H1 (cell line): ENCODE results near the gene APMAP.

Experiments
- CBX8 ChIP-seq: fragments of 300-800, 300-1000 bp; sonication (generic); IDR thresholded peaks from 2 replicates; pipeline ENCODE4 v1.7.1; 2016; ENCODE audit warnings: low read depth, low read length, borderline replicate concordance
- POLR2A ChIP-seq, 2 experiments: IDR thresholded peaks; 1 replicate in 1 of 2; 2 replicates in 1 of 2; pipeline ENCODE4 v1.6.1; 2011; ENCODE audit warnings: low read depth in 2 of 2, low read length in 2 of 2, mild to moderate bottlenecking in 2 of 2; ENCODE audit errors: control extremely low read depth in 1 of 2
- SP1 ChIP-seq: IDR thresholded peaks from 2 replicates; pipeline ENCODE4 v1.6.1; 2011; ENCODE audit warnings: low read depth, low read length
- TF ChIP-seq, protein P1 (sequence below), 3 experiments: IDR thresholded peaks; 1 replicate in 2 of 3; 2 replicates in 1 of 3; pipeline versions ENCODE4 v1.5.1 to v1.6.1; 2011; ENCODE audit warnings: low read length in 3 of 3, mild to moderate bottlenecking in 3 of 3, inconsistent platforms in 2 of 3, low read depth in 1 of 3, moderate library complexity in 1 of 3; ENCODE audit not compliant: insufficient read depth in 1 of 3; ENCODE audit errors: control extremely low read depth in 1 of 3
- TF ChIP-seq, protein P2 (sequence below): IDR thresholded peaks from 2 replicates; pipeline ENCODE4 v1.6.1; 2012; ENCODE audit warnings: inconsistent platforms

DNA sequence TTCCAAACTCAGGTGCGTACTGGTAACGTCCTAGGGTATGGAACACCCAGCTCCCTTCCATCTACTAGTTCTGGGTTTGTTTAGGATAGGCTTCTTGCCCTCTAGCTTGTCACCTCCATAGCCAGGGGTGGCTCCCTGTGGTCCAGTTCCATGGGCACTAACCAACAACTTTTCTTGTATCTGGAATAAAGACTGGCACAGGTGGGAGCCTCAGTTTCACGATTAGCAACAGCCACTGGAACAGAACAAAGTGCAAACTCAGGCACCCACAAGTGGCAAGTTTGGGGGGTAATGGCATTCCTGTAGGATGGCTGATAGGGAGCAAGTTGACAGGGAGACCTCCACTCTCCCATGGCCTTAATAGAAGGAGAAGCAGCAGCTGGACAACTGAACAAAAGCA, 5.6 kb upstream of the APMAP start:
- TF ChIP-seq, protein P1, sequence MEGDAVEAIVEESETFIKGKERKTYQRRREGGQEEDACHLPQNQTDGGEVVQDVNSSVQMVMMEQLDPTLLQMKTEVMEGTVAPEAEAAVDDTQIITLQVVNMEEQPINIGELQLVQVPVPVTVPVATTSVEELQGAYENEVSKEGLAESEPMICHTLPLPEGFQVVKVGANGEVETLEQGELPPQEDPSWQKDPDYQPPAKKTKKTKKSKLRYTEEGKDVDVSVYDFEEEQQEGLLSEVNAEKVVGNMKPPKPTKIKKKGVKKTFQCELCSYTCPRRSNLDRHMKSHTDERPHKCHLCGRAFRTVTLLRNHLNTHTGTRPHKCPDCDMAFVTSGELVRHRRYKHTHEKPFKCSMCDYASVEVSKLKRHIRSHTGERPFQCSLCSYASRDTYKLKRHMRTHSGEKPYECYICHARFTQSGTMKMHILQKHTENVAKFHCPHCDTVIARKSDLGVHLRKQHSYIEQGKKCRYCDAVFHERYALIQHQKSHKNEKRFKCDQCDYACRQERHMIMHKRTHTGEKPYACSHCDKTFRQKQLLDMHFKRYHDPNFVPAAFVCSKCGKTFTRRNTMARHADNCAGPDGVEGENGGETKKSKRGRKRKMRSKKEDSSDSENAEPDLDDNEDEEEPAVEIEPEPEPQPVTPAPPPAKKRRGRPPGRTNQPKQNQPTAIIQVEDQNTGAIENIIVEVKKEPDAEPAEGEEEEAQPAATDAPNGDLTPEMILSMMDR (IDR thresholded peaks at IDR 0.05; ENCODE audit: control extremely low read depth in 1 of 3, insufficient read depth in 1 of 3, low read depth in 1 of 3, low read length in 3 of 3), result no peak
- TF ChIP-seq CBX8, result no peak
- TF ChIP-seq POLR2A (IDR thresholded peaks at IDR 0.05; ENCODE audit: control extremely low read depth in 1 of 2, low read depth in 2 of 2, low read length in 2 of 2), result no peak
- TF ChIP-seq, protein P2, sequence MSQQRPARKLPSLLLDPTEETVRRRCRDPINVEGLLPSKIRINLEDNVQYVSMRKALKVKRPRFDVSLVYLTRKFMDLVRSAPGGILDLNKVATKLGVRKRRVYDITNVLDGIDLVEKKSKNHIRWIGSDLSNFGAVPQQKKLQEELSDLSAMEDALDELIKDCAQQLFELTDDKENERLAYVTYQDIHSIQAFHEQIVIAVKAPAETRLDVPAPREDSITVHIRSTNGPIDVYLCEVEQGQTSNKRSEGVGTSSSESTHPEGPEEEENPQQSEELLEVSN, result no peak
- no peak for TF ChIP-seq SP1
